NT2/D1 (cell line): ENCODE data around the gene KIAA1217.

Experiments
- SUZ12 ChIP-seq: IDR thresholded peaks from 2 replicates; pipeline ENCODE4 v1.6.1; 2011; ENCODE audit not compliant: insufficient read length, insufficient read depth; ENCODE audit errors: extremely low read depth
- YY1 ChIP-seq: IDR thresholded peaks from 2 replicates; pipeline ENCODE4 v1.6.1; 2011; ENCODE audit not compliant: insufficient read length, insufficient read depth
- ZNF274 ChIP-seq: IDR thresholded peaks from 2 replicates; pipeline ENCODE4 v1.6.1; 2011; ENCODE audit warnings: mild to moderate bottlenecking, low read depth, low read length

DNA sequence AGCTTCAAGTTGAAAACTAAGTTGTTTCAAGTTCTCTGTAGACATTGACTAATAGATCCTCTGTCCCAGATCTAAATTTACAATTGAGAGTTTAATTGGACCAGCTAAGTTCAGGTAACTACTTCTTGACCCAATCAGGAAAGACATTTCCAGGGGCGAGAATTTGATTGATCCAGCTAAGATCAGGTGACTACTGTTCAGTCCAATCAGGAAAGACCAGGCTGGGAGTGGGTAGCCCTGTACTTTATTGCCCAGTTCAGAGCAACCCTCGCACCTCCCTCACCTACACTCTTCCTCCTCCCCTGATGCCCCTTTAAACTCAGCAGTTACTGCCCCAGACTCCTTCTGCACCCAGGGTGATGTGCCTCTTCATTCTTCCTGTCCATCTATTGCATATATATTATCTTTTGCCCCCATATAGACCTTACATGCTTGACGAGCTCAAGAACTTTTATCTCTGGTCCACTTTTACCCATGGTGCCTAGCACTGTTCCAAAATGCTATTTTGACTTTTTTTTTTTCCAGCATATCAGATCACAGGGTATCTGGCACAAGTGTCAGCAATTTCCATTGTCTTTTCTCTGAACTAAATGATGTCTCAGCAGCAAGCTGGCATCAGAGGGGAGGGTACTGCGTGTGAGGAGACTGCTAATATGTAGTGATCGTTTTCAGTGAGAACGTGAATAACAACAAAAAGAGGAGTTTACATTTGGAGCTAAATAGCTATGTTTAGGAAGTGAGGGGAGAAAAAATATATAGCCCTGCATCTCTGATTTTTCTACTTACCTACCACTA lies 169.4 kb downstream of the KIAA1217 start:
- TF ChIP-seq YY1, result no peak
- no peak for TF ChIP-seq ZNF274
- TF ChIP-seq SUZ12, result no peak
